GM18951 (cell line): ENCODE results near the gene HRAS.

Experiments used
- POLR2A ChIP-seq: IDR thresholded peaks from 4 replicates; pipeline ENCODE4 v1.6.1; 2011; ENCODE audit warnings: mild to moderate bottlenecking; ENCODE audit not compliant: insufficient read length, insufficient read depth; ENCODE audit errors: extremely low read depth
- in situ Hi-C: fragments of 300-500 bp; cut with MboI; formaldehyde crosslinking; loops from one replicate; pipeline ENCODE4 v1.12.0; 2022; ENCODE audit warnings: low sequenced_read_pairs, mixed read lengths, inconsistent platforms; ENCODE audit not compliant: unreplicated experiment

HRAS gene

GRCh38 chr11:538431-539051 is 3.2 kb upstream of the HRAS start:
- TF ChIP-seq POLR2A = no peak
- in situ Hi-C loops = no loop called here

- TF ChIP-seq POLR2A = no peak
- in situ Hi-C loops = no loop called here
Measured at GRCh38 chr11:537622-538430, 2.5 kb upstream of the HRAS start.

- TF ChIP-seq POLR2A = peak; percentile 65
- in situ Hi-C loops = no loop called here
Measured at GRCh38 chr11:536841-537621, 1.7 kb upstream of the HRAS start, which contains the start of gene LRRC56. LRRC56 (plus strand) TSS chr11:537527; CDS start chr11:540685, 3,158 bp downstream.

GRCh38 chr11:535210-535518 is 212 bp downstream of the HRAS start:
- no peak for TF ChIP-seq POLR2A
- in situ Hi-C loops = no loop called here

- TF ChIP-seq POLR2A = no peak
- in situ Hi-C loops = no loop called here
Measured at GRCh38 chr11:534396-535209, 773 bp downstream of the HRAS start.

- in situ Hi-C loops = no loop called here
- no peak for TF ChIP-seq POLR2A
Measured at GRCh38 chr11:533586-534395, 1.6 kb downstream of the HRAS start.

- TF ChIP-seq POLR2A = no peak
- in situ Hi-C loops = no loop called here
Measured at GRCh38 chr11:532986-533585, 2.3 kb downstream of the HRAS start.

GRCh38 chr11:532527-532985 is 2.8 kb downstream of the HRAS start:
- in situ Hi-C loops = no loop called here
- no peak for TF ChIP-seq POLR2A

GRCh38 chr11:531919-532526 is 3.4 kb downstream of the HRAS start:
- in situ Hi-C loops = no loop called here
- no peak for TF ChIP-seq POLR2A

- TF ChIP-seq POLR2A = no peak
- in situ Hi-C loops = no loop called here
Measured at GRCh38 chr11:530960-531831, 4.2 kb downstream of the HRAS start.
